ENCODE results near the gene SPATA2L. TPM values are rescaled to one million over a fixed set of nuclear protein-coding genes. Genes with fewer than 3 reads are reported as not detected.
A peak's percentile ranks its signal among the peaks of the same experiment; 100 is the strongest.

Gene SPATA2L
- total RNA-seq, 1 donor from 2014 or later = 7.6 TPM

- Histone ChIP-seq H3K4me2 (no peak overlapping the region), H3K79me2 (ENCODE audit: low read depth) (no peaks in the 10 kb centered on the region), H3F3A (ENCODE audit: low read depth) (no peaks in the 10 kb centered on the region), H3K4me3 (no peak overlapping the region), H3K36me3 (no peaks in the 10 kb centered on the region), H2AFZ (replicated peaks) (no peak overlapping the region), H3K4me1 (no peaks in the 10 kb centered on the region), H4K20me1 (ENCODE audit: low read depth) (no peaks in the 10 kb centered on the region), H3K27ac (no peak overlapping the region), H3K9ac (no peak overlapping the region), H3K9me3 (ENCODE audit: low read depth) (peaks cover 6% of the 10 kb centered on the region), H3K27me3 (no peaks in the 10 kb centered on the region)
- Mint-ChIP-seq H3K27me3 (ENCODE audit: insufficient read depth, low read depth) (peaks cover 2% of the 10 kb centered on the region), H3K27ac (peak overlapping the region; percentile 33), H3K36me3 (peaks cover 38% of the 10 kb centered on the region), H3K4me1 (no peaks in the 10 kb centered on the region), H3K9me3 (peaks cover 21% of the 10 kb centered on the region), H3K4me3 (no peak overlapping the region)
- TF ChIP-seq EZH2 (IDR thresholded peaks at IDR 0.05) (no peak), EZH2phosphoT487 (IDR thresholded peaks at IDR 0.05) (no peak), CTCF (IDR thresholded peaks at IDR 0.05) (no peak)
- no peak for DNase-seq (ENCODE audit: low spot score)
Observed at GRCh38 chr16:89670496-89671431, 30.7 kb downstream of the SPATA2L start.

GRCh38 chr16:89669755-89670154, 31.8 kb downstream of the SPATA2L start:
- Histone ChIP-seq H3K4me2 (no peak overlapping the region), H3K9ac (no peak overlapping the region), H3K4me3 (no peak overlapping the region), H3K27ac (no peak overlapping the region), H3K9me3 (ENCODE audit: low read depth) (peaks cover 6% of the 10 kb centered on the region), H3K79me2 (ENCODE audit: low read depth) (no peaks in the 10 kb centered on the region), H3K36me3 (no peaks in the 10 kb centered on the region), H2AFZ (replicated peaks) (no peak overlapping the region), H3F3A (ENCODE audit: low read depth) (no peaks in the 10 kb centered on the region), H3K27me3 (no peaks in the 10 kb centered on the region), H4K20me1 (ENCODE audit: low read depth) (no peaks in the 10 kb centered on the region), H3K4me1 (no peaks in the 10 kb centered on the region)
- H3K9me3 Mint-ChIP-seq = peaks cover 23% of the 10 kb centered on the region
- TF ChIP-seq EZH2 (IDR thresholded peaks at IDR 0.05) (no peak), EZH2phosphoT487 (IDR thresholded peaks at IDR 0.05) (no peak), CTCF (IDR thresholded peaks at IDR 0.05) (no peak)
- H3K4me3 Mint-ChIP-seq = no peak overlapping the region
- no peak for DNase-seq (ENCODE audit: low spot score)
- H3K27ac Mint-ChIP-seq = no peak overlapping the region
- H3K36me3 Mint-ChIP-seq = peaks cover 41% of the 10 kb centered on the region
- no peaks in the 10 kb centered on the region for H3K4me1 Mint-ChIP-seq
- H3K27me3 Mint-ChIP-seq (ENCODE audit: insufficient read depth, low read depth) = peaks cover 2% of the 10 kb centered on the region

GRCh38 chr16:89668790-89669158, 32.7 kb downstream of the SPATA2L start:
- no peak overlapping the region for H2AFZ ChIP-seq (replicated peaks)
- H3K4me1 ChIP-seq = no peaks in the 10 kb centered on the region
- no peak overlapping the region for H3K4me3 ChIP-seq
- no peaks in the 10 kb centered on the region for H3F3A ChIP-seq (ENCODE audit: low read depth)
- H3K4me2 ChIP-seq = no peak overlapping the region
- no peaks in the 10 kb centered on the region for H3K79me2 ChIP-seq (ENCODE audit: low read depth)
- Mint-ChIP-seq H3K27me3 (ENCODE audit: insufficient read depth, low read depth) (peaks cover 2% of the 10 kb centered on the region), H3K4me3 (no peak overlapping the region), H3K4me1 (no peaks in the 10 kb centered on the region), H3K9me3 (peaks cover 28% of the 10 kb centered on the region), H3K27ac (peak overlapping the region; percentile 3), H3K36me3 (peaks cover 47% of the 10 kb centered on the region)
- H3K36me3 ChIP-seq = no peaks in the 10 kb centered on the region
- TF ChIP-seq EZH2phosphoT487 (IDR thresholded peaks at IDR 0.05) = no peak
- TF ChIP-seq CTCF (IDR thresholded peaks at IDR 0.05) = no peak
- no peak for TF ChIP-seq EZH2 (IDR thresholded peaks at IDR 0.05)
- H3K9ac ChIP-seq = no peak overlapping the region
- peaks cover 6% of the 10 kb centered on the region for H3K9me3 ChIP-seq (ENCODE audit: low read depth)
- DNase-seq (ENCODE audit: low spot score) = no peak
- H4K20me1 ChIP-seq (ENCODE audit: low read depth) = no peaks in the 10 kb centered on the region
- H3K27me3 ChIP-seq = no peaks in the 10 kb centered on the region
- no peak overlapping the region for H3K27ac ChIP-seq
